ENCODE measurements around the gene ARMC6.

Gene ARMC6

GRCh38 chr19:19056636-19057275 lies 23.4 kb downstream of the ARMC6 start:
- no peak for DNase-seq

- no peak for DNase-seq
Observed at GRCh38 chr19:19057317-19057716, 23.9 kb downstream of the ARMC6 start.

- DNase-seq, result no peak
Observed at GRCh38 chr19:19057720-19058119, 24.3 kb downstream of the ARMC6 start.

GRCh38 chr19:19059018-19059836 lies 25.8 kb downstream of the ARMC6 start:
- no peak for DNase-seq

- DNase-seq, result no peak
Observed at GRCh38 chr19:19059837-19060611, 26.6 kb downstream of the ARMC6 start.

GRCh38 chr19:19061506-19061905 lies 28.1 kb downstream of the ARMC6 start:
- peak; percentile 20 for DNase-seq

- no peak for DNase-seq
Observed at GRCh38 chr19:19062454-19063182, 29.2 kb downstream of the ARMC6 start.

GRCh38 chr19:19063183-19064097 lies 30.0 kb downstream of the ARMC6 start, which contains the start of gene SLC25A42:
SLC25A42 (plus strand) TSS chr19:19063994; CDS start chr19:19096125, 32,131 bp downstream.
- peak; percentile 99 for DNase-seq

- peak; percentile 46 for DNase-seq
Observed at GRCh38 chr19:19064098-19064722, 30.8 kb downstream of the ARMC6 start.

GRCh38 chr19:19064811-19065745 lies 31.7 kb downstream of the ARMC6 start:
- no peak for DNase-seq

GRCh38 chr19:19067276-19068072 lies 34.1 kb downstream of the ARMC6 start:
- DNase-seq, result no peak

GRCh38 chr19:19068659-19069654 lies 35.6 kb downstream of the ARMC6 start:
- DNase-seq, result no peak

GRCh38 chr19:19071897-19072296 lies 38.5 kb downstream of the ARMC6 start:
- DNase-seq, result no peak

- no peak for DNase-seq
Observed at GRCh38 chr19:19074196-19074882, 40.9 kb downstream of the ARMC6 start.

- no peak for DNase-seq
Observed at GRCh38 chr19:19075126-19075525, 41.7 kb downstream of the ARMC6 start.

- no peak for DNase-seq
Observed at GRCh38 chr19:19076476-19076875, 43.1 kb downstream of the ARMC6 start.

- DNase-seq, result no peak
Observed at GRCh38 chr19:19077103-19077502, 43.7 kb downstream of the ARMC6 start.

Measured in NCI-H1105 (cell line).